HEK293 (cell line): ENCODE results near the gene STX1B.

Source experiments
- CTCF ChIA-PET: fragments of 350-600 bp; formaldehyde crosslinking; extraction: SDS; loops from one replicate; lab custom pipeline; 2021; ENCODE audit warnings: antibody characterized with exemption; lab: Yijun Ruan, JAX
- POLR2A ChIA-PET: fragments of 300-600 bp; formaldehyde crosslinking; extraction: SDS; loops from one replicate; lab custom pipeline; 2020; ENCODE audit warnings: antibody characterized with exemption, inconsistent platforms; lab: Yijun Ruan, JAX
- H3K27ac ChIP-seq: fragments of 200-500 bp; sonication (Bioruptor generic); 2 replicates; pipeline ENCODE4 v1.5.1; 2014; ENCODE audit warnings: low read depth, low read length, control low read depth, inconsistent platforms; ENCODE audit errors: extremely low read depth
- H3K36me3 ChIP-seq, 2 experiments: fragments of 200-500 bp in 1 of 2; sonication (Bioruptor generic) in 1 of 2; 1 replicate in 1 of 2; 2 replicates in 1 of 2; pipeline ENCODE4 v1.5.1; 2014 to 2017; ENCODE audit warnings: inconsistent platforms in 2 of 2, low read length in 2 of 2; ENCODE audit not compliant: control insufficient read depth in 2 of 2, insufficient read depth in 1 of 2
- H3K4me1 ChIP-seq: fragments of 200-500 bp; sonication (Bioruptor generic); 2 replicates; pipeline ENCODE4 v1.5.1; 2014; ENCODE audit warnings: mild to moderate bottlenecking, low read length, inconsistent platforms; ENCODE audit not compliant: control insufficient read depth, insufficient read depth
- H3K4me3 ChIP-seq: 2 replicates; pipeline ENCODE4 v1.5.1; 2011; ENCODE audit warnings: low read depth, mild to moderate bottlenecking, control low read depth, low read length, moderate library complexity
- H3K9me3 ChIP-seq: fragments of 200-500 bp; sonication (Bioruptor generic); 2 replicates; pipeline ENCODE4 v1.5.1; 2014; ENCODE audit warnings: low read depth, low read length, inconsistent platforms; ENCODE audit not compliant: control insufficient read depth, insufficient read depth
- EGR2 ChIP-seq: fragments of 450-650 bp; formaldehyde crosslinking; IDR thresholded peaks from 2 replicates; pipeline ENCODE4 v1.5.1; 2016; ENCODE audit warnings: low read depth, missing biosample characterization, missing genetic modification characterization
- GLIS1 ChIP-seq: fragments of 450-650 bp; formaldehyde crosslinking; IDR thresholded peaks from 2 replicates; pipeline ENCODE4 v1.5.1; 2016; ENCODE audit warnings: missing biosample characterization, missing genetic modification characterization
- HOXC10 ChIP-seq: sonication (generic); formaldehyde crosslinking; IDR thresholded peaks from 2 replicates; pipeline ENCODE4 v1.8.1; 2023; ENCODE audit warnings: mild to moderate bottlenecking, missing genetic modification reagents
- PRDM1 ChIP-seq: fragments of 450-650 bp; formaldehyde crosslinking; IDR thresholded peaks from 2 replicates; pipeline ENCODE4; 2016; ENCODE audit warnings: missing biosample characterization, missing genetic modification characterization
- SCRT2 ChIP-seq: fragments of 450-650 bp; formaldehyde crosslinking; IDR thresholded peaks from 2 replicates; pipeline ENCODE4 v1.5.1; 2016; ENCODE audit warnings: missing biosample characterization, missing genetic modification characterization
- SETDB1 ChIP-seq: IDR thresholded peaks from one replicate; pipeline ENCODE4 v1.6.1; 2017; ENCODE audit warnings: mild to moderate bottlenecking, low read length, moderate library complexity, mixed read lengths; ENCODE audit not compliant: insufficient read length
- YY1 ChIP-seq: fragments of 450-650 bp; formaldehyde crosslinking; IDR thresholded peaks from 2 replicates; pipeline ENCODE4 v1.5.1; 2018; ENCODE audit warnings: missing biosample characterization, missing genetic modification characterization
- ZFHX2 ChIP-seq: fragments of 450-650 bp; formaldehyde crosslinking; conservative IDR thresholded peaks from 2 replicates; pipeline ENCODE4 v1.5.1; 2016; ENCODE audit warnings: missing biosample characterization, missing genetic modification characterization
- ZNF138 ChIP-seq: fragments of 450-650 bp; formaldehyde crosslinking; IDR thresholded peaks from 2 replicates; pipeline ENCODE4 v1.5.1; 2016; ENCODE audit warnings: missing biosample characterization, missing genetic modification characterization, borderline replicate concordance
- ZNF223 ChIP-seq: fragments of 450-650 bp; formaldehyde crosslinking; IDR thresholded peaks from 2 replicates; pipeline ENCODE4 v1.5.1; 2016; ENCODE audit warnings: missing biosample characterization, missing genetic modification characterization
- ZNF266 ChIP-seq: fragments of 450-650 bp; formaldehyde crosslinking; IDR thresholded peaks from 2 replicates; pipeline ENCODE4 v1.5.1; 2016; ENCODE audit warnings: missing biosample characterization, missing genetic modification characterization, low read depth
- ZNF549 ChIP-seq: fragments of 450-650 bp; IDR thresholded peaks from 2 replicates; pipeline ENCODE4 v1.5.1; 2018; ENCODE audit warnings: missing biosample characterization, missing genetic modification characterization, mild to moderate bottlenecking, inconsistent platforms, moderate library complexity
- ZNF600 ChIP-seq: fragments of 450-650 bp; formaldehyde crosslinking; IDR thresholded peaks from 2 replicates; pipeline ENCODE4 v1.5.1; 2016; ENCODE audit warnings: missing biosample characterization, missing genetic modification characterization
- ZNF626 ChIP-seq: fragments of 450-650 bp; sonication (Bioruptor Pico); formaldehyde crosslinking; IDR thresholded peaks from 2 replicates; pipeline ENCODE4 v1.5.1; 2018; ENCODE audit warnings: missing biosample characterization, missing genetic modification characterization, inconsistent platforms
- ZNF670 ChIP-seq: fragments of 450-650 bp; formaldehyde crosslinking; IDR thresholded peaks from 2 replicates; pipeline ENCODE4 v1.5.1; 2016; ENCODE audit warnings: missing biosample characterization, missing genetic modification characterization, low read depth
- ZNF792 ChIP-seq: fragments of 450-650 bp; formaldehyde crosslinking; IDR thresholded peaks from 2 replicates; pipeline ENCODE4 v1.5.1; 2016; ENCODE audit warnings: missing biosample characterization, missing genetic modification characterization
- ZNF837 ChIP-seq: fragments of 450-650 bp; formaldehyde crosslinking; IDR thresholded peaks from 2 replicates; pipeline ENCODE4 v1.5.1; 2016; ENCODE audit warnings: missing biosample characterization, missing genetic modification characterization
- ZXDB ChIP-seq: fragments of 450-650 bp; formaldehyde crosslinking; IDR thresholded peaks from 2 replicates; pipeline ENCODE4 v1.5.1; 2016; ENCODE audit warnings: missing biosample characterization, missing genetic modification characterization
- TF ChIP-seq, protein P1 (sequence below): IDR thresholded peaks from 2 replicates; pipeline ENCODE4 v1.6.1; 2011; ENCODE audit warnings: mild to moderate bottlenecking, low read depth, low read length, borderline replicate concordance
- TF ChIP-seq, protein P2 (sequence below): fragments of 450-650 bp; formaldehyde crosslinking; IDR thresholded peaks from 2 replicates; pipeline ENCODE4 v1.5.1; 2016; ENCODE audit warnings: missing biosample characterization, missing genetic modification characterization
- TF ChIP-seq, protein P3 (sequence below): fragments of 450-650 bp; formaldehyde crosslinking; IDR thresholded peaks from 2 replicates; pipeline ENCODE4 v1.5.1; 2016; ENCODE audit warnings: missing biosample characterization, missing genetic modification characterization
- TF ChIP-seq, protein P4 (sequence below): fragments of 450-650 bp; formaldehyde crosslinking; IDR thresholded peaks from 2 replicates; pipeline ENCODE4 v1.5.1; 2016; ENCODE audit warnings: missing biosample characterization, missing genetic modification characterization
- TF ChIP-seq, protein P5 (sequence below): fragments of 450-650 bp; formaldehyde crosslinking; IDR thresholded peaks from 2 replicates; pipeline ENCODE4 v1.5.1; 2016; ENCODE audit warnings: missing biosample characterization, missing genetic modification characterization
- TF ChIP-seq, protein P6 (sequence below): fragments of 450-650 bp; formaldehyde crosslinking; conservative IDR thresholded peaks from 2 replicates; pipeline ENCODE4 v1.5.1; 2016; ENCODE audit warnings: low read depth, missing biosample characterization, missing genetic modification characterization

The STX1B gene

DNA sequence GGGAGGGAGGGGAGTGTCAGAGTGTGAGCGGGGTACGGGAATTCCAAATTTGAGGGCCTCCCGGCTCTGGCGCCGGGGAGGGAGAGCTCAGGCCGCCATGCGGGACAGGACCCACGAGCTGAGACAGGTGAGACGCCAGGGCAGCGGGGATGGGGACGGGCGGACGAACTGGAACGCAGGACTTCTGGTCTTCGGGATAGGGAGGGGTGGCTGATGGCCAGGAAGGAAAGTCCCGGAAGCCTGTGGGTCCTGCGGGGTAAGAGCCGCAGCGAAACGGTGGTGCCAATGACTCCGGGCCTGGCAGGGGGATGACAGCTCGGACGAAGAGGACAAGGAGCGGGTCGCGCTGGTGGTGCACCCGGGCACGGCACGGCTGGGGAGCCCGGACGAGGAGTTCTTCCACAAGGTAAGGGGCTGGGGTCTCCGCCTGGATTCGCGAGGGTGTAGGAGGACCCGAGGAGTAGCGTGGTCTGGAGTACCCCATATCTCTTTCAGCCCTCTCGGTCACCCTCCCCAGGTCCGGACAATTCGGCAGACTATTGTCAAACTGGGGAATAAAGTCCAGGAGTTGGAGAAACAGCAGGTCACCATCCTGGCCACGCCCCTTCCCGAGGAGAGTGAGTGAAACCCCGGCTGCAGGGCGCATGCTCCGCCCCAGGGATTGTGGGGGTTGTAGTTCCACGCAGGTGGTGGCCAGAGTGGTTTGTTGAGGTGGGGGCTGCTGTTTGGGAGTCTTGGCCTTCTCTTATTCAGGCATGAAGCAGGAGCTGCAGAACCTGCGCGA lies 23.5 kb upstream of the STX1B start:
- Histone ChIP-seq H3K4me3 (peak overlapping the region; percentile 86), H3K9me3 (no peaks in the 10 kb centered on the region), H3K36me3 (peaks cover 0 to 28% of the 10 kb centered on the region in 2 experiments; a peak in 1 of 3 replicates), H3K27ac (peak overlapping the region; percentile 58; the same call in 1 of the 2 replicates), H3K4me1 (no peaks in the 10 kb centered on the region)
- ChIA-PET POLR2A (interaction anchor here (0.8 to 2.6 kb wide), 7 partner anchors 40 to 1229 kb away, joined by 3 to 18 read pairs (median 4); partner anchors contain the start of genes KAT8, MAZ, ZNF646 and ZNF668), CTCF (interaction anchor here (0.5 to 2.3 kb wide), 2 partner anchors 50 to 51 kb away, joined by 3 to 6 read pairs; no protein-coding TSS in a partner anchor)
- TF ChIP-seq ZFHX2 (no peak), ZNF138 (tag by site-specific recombination) (no peak), SCRT2 (peak; percentile 16; the same call in 1 of the 2 replicates), ZNF670 (tag by site-specific recombination) (no peak), ZNF600 (peak; percentile 91), ZNF266 (tag by site-specific recombination) (no peak), EGR2 (tag by site-specific recombination) (no peak), PRDM1 (tag by site-specific recombination) (peak; percentile 70), ZXDB (tag by site-specific recombination) (peak; percentile 51; the same call in 1 of the 2 replicates), SETDB1 (no peak), ZNF792 (tag by site-specific recombination) (no peak), ZNF549 (tag by site-specific recombination) (no peak), ZNF223 (no peak), HOXC10 (CRISPR knock-in tag) (no peak), GLIS1 (no peak), ZNF626 (tag by site-specific recombination) (no peak), ZNF837 (tag by site-specific recombination) (no peak), YY1 (tag by site-specific recombination) (no peak; the same call in 1 of the 2 replicates)
- TF ChIP-seq, protein P1, sequence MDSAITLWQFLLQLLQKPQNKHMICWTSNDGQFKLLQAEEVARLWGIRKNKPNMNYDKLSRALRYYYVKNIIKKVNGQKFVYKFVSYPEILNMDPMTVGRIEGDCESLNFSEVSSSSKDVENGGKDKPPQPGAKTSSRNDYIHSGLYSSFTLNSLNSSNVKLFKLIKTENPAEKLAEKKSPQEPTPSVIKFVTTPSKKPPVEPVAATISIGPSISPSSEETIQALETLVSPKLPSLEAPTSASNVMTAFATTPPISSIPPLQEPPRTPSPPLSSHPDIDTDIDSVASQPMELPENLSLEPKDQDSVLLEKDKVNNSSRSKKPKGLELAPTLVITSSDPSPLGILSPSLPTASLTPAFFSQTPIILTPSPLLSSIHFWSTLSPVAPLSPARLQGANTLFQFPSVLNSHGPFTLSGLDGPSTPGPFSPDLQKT, result no peak
- TF ChIP-seq, protein P2, sequence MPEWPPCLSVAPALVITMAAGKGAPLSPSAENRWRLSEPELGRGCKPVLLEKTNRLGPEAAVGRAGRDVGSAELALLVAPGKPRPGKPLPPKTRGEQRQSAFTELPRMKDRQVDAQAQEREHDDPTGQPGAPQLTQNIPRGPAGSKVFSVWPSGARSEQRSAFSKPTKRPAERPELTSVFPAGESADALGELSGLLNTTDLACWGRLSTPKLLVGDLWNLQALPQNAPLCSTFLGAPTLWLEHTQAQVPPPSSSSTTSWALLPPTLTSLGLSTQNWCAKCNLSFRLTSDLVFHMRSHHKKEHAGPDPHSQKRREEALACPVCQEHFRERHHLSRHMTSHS (tag by site-specific recombination), result no peak
- TF ChIP-seq, protein P3, sequence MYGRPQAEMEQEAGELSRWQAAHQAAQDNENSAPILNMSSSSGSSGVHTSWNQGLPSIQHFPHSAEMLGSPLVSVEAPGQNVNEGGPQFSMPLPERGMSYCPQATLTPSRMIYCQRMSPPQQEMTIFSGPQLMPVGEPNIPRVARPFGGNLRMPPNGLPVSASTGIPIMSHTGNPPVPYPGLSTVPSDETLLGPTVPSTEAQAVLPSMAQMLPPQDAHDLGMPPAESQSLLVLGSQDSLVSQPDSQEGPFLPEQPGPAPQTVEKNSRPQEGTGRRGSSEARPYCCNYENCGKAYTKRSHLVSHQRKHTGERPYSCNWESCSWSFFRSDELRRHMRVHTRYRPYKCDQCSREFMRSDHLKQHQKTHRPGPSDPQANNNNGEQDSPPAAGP (tag by site-specific recombination), result no peak; the same call in 1 of the 2 replicates
- TF ChIP-seq, protein P4, sequence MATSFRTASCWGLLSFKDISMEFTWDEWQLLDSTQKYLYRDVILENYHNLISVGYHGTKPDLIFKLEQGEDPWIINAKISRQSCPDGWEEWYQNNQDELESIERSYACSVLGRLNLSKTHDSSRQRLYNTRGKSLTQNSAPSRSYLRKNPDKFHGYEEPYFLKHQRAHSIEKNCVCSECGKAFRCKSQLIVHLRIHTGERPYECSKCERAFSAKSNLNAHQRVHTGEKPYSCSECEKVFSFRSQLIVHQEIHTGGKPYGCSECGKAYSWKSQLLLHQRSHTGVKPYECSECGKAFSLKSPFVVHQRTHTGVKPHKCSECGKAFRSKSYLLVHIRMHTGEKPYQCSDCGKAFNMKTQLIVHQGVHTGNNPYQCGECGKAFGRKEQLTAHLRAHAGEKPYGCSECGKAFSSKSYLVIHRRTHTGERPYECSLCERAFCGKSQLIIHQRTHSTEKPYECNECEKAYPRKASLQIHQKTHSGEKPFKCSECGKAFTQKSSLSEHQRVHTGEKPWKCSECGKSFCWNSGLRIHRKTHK (tag by site-specific recombination), result no peak
- TF ChIP-seq, protein P5, sequence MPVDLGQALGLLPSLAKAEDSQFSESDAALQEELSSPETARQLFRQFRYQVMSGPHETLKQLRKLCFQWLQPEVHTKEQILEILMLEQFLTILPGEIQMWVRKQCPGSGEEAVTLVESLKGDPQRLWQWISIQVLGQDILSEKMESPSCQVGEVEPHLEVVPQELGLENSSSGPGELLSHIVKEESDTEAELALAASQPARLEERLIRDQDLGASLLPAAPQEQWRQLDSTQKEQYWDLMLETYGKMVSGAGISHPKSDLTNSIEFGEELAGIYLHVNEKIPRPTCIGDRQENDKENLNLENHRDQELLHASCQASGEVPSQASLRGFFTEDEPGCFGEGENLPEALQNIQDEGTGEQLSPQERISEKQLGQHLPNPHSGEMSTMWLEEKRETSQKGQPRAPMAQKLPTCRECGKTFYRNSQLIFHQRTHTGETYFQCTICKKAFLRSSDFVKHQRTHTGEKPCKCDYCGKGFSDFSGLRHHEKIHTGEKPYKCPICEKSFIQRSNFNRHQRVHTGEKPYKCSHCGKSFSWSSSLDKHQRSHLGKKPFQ (tag by site-specific recombination), result no peak
- TF ChIP-seq, protein P6, sequence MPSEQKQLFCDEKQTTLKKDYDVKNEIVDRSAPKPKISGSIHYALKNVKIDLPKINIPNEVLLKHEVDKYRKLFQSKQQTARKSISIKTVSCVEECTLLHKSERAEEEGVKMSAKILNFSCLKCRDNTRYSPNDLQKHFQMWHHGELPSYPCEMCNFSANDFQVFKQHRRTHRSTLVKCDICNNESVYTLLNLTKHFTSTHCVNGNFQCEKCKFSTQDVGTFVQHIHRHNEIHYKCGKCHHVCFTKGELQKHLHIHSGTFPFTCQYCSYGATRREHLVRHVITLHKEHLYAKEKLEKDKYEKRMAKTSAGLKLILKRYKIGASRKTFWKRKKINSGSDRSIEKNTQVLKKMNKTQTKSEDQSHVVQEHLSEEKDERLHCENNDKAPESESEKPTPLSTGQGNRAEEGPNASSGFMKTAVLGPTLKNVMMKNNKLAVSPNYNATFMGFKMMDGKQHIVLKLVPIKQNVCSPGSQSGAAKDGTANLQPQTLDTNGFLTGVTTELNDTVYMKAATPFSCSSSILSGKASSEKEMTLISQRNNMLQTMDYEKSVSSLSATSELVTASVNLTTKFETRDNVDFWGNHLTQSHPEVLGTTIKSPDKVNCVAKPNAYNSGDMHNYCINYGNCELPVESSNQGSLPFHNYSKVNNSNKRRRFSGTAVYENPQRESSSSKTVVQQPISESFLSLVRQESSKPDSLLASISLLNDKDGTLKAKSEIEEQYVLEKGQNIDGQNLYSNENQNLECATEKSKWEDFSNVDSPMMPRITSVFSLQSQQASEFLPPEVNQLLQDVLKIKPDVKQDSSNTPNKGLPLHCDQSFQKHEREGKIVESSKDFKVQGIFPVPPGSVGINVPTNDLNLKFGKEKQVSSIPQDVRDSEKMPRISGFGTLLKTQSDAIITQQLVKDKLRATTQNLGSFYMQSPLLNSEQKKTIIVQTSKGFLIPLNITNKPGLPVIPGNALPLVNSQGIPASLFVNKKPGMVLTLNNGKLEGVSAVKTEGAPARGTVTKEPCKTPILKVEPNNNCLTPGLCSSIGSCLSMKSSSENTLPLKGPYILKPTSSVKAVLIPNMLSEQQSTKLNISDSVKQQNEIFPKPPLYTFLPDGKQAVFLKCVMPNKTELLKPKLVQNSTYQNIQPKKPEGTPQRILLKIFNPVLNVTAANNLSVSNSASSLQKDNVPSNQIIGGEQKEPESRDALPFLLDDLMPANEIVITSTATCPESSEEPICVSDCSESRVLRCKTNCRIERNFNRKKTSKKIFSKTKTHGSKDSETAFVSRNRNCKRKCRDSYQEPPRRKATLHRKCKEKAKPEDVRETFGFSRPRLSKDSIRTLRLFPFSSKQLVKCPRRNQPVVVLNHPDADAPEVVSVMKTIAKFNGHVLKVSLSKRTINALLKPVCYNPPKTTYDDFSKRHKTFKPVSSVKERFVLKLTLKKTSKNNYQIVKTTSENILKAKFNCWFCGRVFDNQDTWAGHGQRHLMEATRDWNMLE (tag by site-specific recombination), result no peak
